DMS153 treated with DMSO at 0.1 percent for 48 hours (cell line): ENCODE data around the gene HAUS3.
"Not testable (repeated sequence)": the region's sequence is repeated elsewhere in the genome, so short reads cannot be mapped to it uniquely, and the experiment has no call there.

Source experiments
- DNase-seq: peaks from one replicate; lab custom pipeline; 2025; ENCODE audit not compliant: unreplicated experiment; lab: John Stamatoyannopoulos, UW

The HAUS3 gene

DNA sequence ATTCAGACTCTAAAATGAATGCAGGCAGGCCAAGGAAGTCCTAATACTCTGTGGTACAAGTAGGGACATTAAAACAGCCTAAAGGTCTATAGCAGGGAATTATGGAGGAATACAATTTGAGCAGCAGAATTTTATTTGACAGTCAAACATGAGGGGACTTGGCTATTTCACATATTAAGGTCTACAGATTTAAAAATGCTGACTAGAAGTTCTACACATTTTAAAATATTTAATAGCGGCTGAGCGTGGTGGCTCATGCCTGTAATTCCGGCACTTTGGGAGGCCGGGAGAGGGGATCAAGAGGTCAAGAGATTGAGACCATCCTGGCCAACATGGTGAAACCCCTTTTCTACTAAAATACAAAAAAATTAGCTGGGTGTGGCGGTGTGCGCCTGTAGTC lies 10.8 kb downstream of the HAUS3 start:
- DNase-seq: no peak

DNA sequence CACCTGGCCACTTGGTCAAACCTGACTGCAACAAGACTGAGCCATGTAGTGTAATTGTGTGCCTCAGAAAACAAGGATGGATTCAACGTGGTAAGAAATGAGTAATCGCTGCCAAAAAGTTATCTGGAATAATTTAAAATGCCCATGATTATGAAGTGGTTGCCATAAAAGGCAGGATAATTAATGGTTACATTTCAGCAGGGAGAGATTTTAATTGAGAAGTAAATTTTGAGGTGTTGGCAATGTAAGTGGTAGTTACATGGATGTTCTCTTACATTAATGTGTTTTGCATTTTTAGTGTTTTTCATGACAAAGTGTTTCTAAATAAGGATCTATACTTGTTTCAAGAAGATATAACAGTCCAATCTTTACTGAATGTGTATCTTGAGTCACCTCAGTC lies 15.7 kb downstream of the HAUS3 start:
- DNase-seq: no peak

DNA sequence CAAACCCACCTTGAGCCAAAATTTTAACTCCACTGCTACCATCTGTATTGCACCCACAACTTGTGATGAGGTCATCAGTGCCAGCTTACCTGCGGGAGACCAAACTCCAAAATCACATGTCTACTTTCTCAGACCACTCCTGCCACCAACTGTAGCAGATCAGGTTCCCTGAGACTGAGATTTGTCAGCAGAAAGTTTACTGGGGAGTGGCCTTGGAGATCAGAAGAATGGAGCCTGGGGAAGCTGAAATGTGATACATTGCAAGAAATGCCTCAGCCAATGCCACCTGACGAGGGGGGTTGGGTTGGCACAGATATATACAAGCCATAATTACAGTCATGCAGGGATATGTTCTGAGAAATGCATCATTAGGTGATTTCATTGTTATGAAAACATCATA lies 19.1 kb downstream of the HAUS3 start:
- DNase-seq: no peak

DNA sequence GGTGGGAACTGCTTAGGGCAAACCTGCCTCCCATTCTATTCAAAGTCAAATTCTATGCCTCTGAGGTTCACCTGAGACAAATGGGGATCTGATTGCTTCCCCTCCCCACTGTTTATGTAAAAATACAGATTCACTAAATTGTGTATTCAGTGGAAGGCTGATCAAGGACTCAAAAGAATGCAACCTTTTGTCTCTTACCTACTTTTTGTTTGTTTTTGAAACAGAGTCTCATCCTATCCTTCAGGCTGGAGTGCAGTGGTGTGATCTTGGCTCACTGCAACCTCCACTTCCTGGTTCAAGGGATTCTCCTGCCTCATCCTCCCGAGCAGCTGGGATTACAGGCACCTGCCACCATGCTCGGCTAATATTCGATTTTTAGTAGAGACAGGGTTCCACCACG lies 20.5 kb downstream of the HAUS3 start:
- not testable (repeated sequence) for DNase-seq

DNA sequence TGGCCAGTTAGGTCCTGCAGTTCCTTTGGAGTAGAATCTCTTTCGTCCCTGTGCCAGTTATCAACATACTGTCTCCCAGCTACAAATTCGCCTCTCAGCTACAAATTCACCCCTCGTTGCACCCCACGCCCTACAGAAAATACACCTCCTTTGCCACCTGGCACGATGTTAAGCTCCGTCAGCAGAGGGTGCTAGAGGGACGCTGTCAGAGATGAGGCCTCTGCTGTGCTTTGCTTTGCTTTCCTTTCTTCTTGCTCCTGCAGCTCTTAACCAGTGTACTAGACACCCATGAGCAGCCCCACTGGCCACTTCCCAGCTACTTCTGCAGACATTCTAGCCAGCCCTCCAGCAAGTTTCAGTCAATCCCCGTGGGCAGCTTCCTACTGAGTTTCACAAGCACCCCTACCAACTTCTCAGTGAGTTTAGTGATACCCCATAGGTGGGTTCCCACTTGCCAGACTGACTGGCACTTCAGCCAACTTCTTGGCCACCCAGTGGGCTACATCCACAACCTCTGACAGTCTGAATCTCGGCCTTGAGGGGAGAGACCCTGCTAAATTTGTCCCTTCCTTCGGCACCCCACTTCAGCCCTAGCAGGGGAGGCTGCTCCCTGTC lies 21.8 kb downstream of the HAUS3 start:
- peak; percentile 52 for DNase-seq

DNA sequence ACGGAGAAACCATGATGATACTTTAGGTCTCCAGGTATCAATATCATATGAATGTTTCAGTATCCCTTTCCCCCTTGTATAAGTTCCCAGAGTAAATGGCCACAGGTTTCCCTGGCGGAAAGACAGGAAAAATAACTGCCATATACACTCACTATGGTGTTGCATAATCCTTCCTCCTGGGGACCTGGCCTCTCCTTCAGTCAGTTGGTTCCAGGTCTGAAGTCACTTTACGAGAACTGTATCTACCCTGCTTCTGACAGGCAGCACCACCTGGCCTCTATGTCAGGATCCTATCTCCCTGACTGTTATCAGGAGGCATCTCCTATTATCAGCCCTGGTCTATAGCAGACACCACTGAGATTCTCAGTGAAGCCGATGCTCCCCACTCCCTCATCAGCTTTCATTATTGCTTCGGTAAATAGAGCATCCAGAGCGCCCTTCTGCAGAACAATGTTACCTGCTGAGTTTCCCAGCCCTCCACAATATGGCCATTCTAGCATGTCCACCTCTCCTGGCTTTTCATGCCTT lies 22.6 kb downstream of the HAUS3 start:
- no peak for DNase-seq

DNA sequence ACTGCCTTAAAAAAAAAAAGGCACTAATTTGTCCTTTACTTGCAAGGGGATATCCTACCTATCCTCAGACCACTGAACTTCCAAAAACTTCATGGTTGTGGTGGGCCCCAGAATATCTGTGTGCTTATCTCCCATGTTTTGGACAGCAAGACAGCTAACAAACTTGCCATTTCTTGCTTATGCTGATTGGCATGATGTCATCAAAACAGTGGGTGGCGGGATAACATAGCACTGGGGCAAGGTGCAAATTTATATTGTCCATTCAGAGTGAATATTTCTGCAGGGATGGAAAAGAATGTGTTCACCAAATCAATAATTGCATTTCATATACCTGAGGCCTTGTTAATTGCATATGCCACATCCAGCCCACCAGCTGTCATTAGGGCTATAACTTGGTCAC lies 23.5 kb downstream of the HAUS3 start:
- no peak for DNase-seq

DNA sequence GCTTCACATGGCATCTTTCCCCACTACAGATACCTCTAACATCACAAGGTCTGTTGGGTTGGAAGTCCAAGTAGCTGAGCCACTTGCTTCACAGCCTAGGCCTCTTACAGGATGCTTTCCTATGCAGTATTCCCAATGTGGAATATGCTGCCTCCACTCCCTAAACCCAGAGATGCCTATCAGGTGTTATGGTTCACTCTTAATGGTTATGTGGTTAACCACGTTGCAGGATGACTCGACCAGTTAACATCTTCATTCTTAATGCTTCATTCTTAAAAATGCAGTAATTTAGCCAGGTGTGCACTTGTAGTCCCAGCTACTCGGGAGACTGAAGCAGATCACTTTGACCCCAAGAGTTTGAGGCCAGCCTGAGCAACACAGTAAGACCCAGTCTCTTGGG lies 24.2 kb downstream of the HAUS3 start:
- DNase-seq: no peak

DNA sequence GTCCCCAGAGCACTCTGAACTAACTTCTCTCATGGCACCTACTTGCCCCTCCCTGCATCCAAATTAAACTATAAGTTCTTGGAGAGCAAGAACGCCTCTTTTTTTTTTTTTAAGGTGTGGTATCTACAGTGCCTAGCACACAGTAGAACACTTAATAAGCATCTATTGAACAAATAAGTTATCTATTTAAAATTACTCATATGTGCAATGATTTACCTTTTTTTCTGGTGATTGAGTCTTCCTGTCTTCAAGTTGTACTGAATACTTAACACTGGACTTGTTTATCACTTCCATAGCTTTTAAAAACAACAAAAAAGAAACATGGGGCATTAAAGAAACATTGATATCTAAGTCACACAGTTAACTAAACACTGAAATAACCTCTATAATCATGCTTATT lies 29.1 kb downstream of the HAUS3 start:
- no peak for DNase-seq

DNA sequence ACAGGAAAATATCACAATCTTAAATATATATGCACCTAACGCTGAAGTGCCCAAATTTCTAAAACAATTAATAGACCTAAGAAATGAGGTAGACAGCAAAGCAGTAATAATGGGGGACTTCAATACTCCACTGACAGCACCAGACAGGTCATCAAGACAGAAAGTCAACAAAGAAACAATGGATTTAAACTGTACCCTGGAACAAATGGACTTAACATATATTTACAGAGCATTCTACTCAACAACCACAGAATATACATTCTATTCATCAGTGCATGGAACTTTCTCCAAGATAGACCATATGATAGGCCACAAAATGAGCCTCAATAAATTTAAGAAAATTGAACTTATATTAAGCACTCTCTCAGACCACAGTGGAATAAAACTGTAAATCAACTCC lies 39.1 kb downstream of the HAUS3 start:
- not testable (repeated sequence) for DNase-seq

DNA sequence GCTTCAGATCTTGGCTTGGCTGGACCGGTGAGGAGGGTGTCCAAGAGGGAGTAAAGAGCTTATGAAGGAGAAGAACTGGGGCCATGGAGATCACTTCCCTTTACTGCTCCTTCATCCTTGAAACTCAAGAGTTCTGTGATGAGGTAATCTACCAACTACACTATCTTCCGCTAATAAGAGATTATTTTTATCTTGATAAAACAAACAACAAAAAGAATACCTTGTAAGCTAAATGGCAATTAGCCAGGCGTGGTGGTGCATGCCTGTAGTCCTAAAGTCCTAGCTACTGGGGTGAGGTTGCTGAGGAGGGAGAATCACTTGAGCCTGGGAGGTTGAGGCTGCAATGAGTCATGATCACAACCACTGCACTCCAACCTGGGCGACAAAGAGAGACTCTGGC lies 47.4 kb downstream of the HAUS3 start:
- no peak for DNase-seq

DNA sequence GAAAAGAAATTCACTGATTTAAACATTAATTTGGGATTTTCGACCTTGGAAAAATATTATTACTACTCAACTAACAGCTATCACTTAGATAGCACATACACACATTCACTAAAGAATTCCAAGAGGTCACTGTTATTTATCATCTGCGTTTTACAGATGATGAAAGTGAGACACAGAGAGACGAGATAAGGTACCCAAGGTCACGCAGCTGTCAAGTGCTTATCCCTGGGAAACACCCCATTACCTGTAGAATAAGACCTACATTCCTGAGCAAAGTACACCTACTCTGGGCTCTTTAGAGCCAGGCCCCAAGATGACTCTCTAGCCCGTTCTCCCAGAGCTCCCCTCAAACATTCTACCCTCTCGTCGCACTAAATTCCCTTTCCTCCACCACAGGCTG lies 48.6 kb downstream of the HAUS3 start:
- no peak for DNase-seq

DNA sequence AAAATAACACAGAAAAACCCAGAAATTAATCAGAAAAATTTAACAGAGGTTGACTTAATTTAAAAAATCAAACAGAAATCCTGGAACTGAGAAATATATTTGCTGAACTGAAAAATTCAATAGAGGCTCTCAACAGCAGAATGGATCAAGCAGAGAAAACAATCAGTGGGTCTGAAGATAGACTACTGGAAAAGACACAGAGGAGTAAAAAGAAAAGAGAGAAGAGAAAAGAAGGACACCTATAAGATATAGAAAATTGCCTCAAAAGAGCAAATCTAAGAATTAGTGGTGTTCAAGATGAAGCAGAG lies 55.1 kb downstream of the HAUS3 start:
- DNase-seq: no peak

DNA sequence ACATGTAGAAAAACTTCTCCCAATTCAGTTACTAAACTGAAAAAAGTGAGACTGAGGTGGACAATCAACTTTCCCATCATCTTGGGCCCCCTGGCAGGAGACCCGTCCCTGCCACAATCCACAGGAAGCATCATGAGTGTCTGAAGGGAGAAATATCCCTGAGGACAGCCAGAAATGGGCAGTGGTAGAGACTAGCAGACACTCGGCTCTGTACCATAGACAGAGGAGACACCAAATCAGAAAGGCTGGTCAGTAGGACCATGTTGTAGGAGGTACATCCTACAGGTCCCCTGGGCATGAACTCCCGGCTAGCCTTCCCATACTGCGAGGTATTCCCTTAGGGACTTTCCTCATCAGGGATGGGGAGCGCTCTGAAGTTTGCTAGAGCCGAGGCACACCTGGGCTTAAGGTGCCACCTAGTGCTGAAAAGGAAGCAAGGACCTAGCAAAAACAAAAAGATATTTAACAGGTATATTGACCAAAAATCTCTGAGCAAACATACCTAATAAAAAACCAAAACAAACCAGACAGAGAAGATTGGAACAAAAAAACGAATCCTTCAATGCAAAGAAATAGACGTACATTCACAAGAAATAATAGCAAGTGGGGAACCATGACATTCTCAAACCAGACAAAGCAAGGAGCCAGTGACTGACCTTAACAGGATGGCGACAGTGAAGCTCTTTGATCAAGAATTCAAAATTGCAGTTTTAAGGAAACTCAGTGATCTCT lies 55.6 kb downstream of the HAUS3 start:
- DNase-seq: peak; percentile 7

DNA sequence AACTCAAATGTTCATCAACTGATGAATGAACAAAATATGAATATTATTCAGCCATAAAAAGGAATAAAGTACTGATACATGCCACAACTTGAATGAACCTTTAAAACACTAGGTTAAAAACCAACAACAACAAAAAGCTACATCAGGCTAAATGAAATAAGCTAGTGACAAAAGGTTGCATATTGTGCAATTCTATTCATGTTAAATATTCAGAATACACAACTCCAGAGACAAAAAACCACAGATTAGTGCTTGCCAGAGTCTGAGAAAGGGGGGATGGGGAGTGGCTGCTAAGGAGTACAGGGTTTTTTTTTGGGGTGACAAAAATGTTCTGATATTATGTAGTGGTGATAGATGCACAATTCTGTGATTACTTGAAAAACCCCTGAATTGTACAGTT lies 58.5 kb downstream of the HAUS3 start:
- DNase-seq: no peak

DNA sequence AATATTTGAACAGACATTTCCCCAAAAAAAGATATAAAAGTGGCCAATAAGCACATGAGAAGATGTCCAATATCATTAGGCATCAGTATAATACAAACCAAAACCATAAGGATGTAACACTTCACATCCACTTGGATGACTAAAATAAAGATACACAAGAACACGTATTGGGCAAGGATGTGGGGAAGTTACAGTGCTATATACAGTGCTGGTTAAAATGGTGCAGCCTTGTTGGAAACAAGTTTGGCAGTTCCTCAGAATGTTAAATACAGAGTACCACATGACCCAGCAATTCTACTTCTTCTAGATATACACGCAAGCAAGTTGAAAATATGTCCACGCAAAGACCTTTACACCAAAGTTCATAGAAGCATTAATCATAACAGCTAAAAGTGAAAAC lies 58.9 kb downstream of the HAUS3 start:
- no peak for DNase-seq

DNA sequence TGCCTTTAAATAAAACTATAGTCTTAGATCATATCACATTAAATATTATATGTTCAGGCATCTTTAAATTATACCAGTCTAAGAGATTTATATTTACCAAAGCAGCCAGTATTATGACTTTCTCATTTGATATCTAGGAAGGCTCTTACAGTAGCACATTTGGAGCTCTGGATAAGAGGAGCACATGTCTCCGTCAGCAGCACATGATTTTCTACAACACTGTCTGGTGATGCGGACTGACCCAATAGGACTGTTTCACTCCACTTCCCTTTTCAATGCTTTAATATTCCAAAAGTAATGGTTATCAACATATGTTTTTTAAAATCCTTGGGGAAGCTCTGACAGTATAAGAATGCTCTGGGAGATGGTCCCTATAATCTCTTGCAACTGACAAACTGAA lies 61.5 kb downstream of the HAUS3 start:
- no peak for DNase-seq

DNA sequence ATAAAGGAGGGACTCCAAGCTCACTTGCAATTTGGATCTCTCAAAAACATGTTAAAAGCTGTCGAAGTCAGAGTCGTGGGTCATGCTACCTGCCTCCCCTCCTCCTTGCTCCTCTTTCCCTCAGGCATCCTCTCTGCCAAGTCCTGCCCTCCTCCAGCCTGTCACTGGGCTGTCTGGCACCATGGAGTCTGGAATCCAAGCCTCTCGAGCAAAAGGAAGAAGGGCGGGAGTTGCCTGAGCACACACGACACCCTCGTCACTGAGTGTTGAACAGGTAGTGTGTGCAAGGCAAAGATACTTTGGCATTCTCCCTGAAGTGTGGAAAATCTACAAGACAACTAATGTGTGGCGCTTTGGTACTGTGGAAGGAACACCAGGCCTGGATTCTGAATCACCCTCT lies 62.2 kb downstream of the HAUS3 start:
- DNase-seq: no peak

DNA sequence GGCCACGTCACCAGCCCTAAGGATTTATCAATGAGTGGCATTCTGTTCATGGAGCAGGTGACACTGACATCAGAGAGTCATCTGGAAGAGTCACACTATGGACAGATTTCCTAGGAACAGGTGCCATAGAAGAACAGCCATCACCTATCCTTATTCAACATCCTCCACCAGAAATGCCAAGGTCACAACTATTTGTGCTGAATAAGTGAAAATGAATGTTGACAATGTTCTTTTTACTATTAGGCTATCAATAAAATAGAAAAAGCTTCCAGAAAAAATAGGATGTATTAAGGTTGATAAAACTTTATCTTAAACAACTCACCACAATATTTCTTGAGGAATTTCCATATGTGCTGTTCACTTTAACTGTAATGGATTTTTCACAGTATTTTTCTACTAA lies 62.9 kb downstream of the HAUS3 start:
- no peak for DNase-seq
